ENCODE results near the gene ERICH4. TPM values are rescaled to one million over a fixed set of nuclear protein-coding genes. Genes with fewer than 3 reads are reported as not detected.

Gene ERICH4
- total RNA-seq, 1 experiment from 2014 or later: not detected

DNA sequence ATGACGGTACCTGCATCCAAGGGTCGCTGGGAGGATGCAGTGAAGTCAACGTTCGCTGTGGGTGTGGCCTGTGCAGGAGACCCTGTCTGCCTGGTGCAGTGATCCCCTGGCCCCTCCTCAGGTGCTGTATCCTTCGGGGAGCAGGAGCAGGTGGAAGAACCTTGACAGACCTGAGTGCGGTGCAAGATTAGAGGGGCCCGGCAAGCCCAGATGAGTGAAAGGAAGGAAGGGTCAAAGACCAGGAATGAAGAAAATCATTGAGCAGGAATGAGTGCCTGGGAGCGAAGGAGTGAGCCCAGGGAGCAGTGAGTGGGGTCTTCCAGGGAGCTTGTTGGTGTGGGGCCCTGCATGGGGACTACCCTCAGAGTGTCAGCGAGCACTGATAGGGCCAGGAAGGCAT, 28.5 kb upstream of the ERICH4 start:
- CTCF ChIA-PET: no interaction called here
- intact Hi-C loops (cut with micrococcal nuclease; ENCODE audit: unreplicated experiment): no loop called here

DNA sequence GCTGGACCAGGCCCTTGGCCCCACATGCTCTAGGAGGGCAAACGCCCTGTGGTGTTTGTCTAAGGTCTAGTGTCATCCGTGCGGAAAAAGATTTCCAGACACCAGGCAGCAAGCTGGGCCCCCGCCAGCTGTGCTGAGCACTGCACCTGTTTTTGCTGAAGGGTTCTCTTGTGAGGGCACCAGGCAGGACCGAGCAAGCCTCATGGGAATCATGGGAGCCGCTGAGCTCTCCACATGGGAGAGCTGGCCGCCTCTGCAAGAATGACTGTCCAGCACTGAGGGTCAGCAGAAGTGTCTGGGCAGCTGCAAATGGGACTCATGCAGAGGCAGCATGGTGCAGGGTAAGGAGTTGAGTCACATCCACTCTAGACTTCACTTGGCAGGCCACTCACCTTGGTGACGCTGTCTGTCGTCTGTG, 27.8 kb upstream of the ERICH4 start:
- no TSS peak for BruUV-seq (replicated peaks)
- DNase-seq: no peak
- Mint-ChIP-seq H3K9me3 (ENCODE audit: low read depth, unreplicated experiment) (no peaks in the 10 kb centered on the region), H3K4me1 (ENCODE audit: low read depth, unreplicated experiment) (peaks cover 2% of the 10 kb centered on the region), H3K36me3 (ENCODE audit: insufficient read depth, unreplicated experiment) (peaks cover 19% of the 10 kb centered on the region), H3K4me3 (ENCODE audit: low read depth, unreplicated experiment) (no peak overlapping the region), H3K27me3 (ENCODE audit: unreplicated experiment) (no peaks in the 10 kb centered on the region), H3K27ac (ENCODE audit: unreplicated experiment) (no peak overlapping the region)
- intact Hi-C loops (cut with micrococcal nuclease; ENCODE audit: unreplicated experiment): no loop called here
- TF ChIP-seq, protein P1, sequence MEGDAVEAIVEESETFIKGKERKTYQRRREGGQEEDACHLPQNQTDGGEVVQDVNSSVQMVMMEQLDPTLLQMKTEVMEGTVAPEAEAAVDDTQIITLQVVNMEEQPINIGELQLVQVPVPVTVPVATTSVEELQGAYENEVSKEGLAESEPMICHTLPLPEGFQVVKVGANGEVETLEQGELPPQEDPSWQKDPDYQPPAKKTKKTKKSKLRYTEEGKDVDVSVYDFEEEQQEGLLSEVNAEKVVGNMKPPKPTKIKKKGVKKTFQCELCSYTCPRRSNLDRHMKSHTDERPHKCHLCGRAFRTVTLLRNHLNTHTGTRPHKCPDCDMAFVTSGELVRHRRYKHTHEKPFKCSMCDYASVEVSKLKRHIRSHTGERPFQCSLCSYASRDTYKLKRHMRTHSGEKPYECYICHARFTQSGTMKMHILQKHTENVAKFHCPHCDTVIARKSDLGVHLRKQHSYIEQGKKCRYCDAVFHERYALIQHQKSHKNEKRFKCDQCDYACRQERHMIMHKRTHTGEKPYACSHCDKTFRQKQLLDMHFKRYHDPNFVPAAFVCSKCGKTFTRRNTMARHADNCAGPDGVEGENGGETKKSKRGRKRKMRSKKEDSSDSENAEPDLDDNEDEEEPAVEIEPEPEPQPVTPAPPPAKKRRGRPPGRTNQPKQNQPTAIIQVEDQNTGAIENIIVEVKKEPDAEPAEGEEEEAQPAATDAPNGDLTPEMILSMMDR (IDR thresholded peaks at IDR 0.05; ENCODE audit: unreplicated experiment): no peak
- CTCF ChIA-PET: no interaction called here

More for the DNA sequence above, 28.5 kb upstream of the ERICH4 start:
- peaks cover 13% of the 10 kb centered on the region for H3K36me3 Mint-ChIP-seq (ENCODE audit: insufficient read depth, unreplicated experiment)
- BruUV-seq (replicated peaks): no TSS peak
- H3K27me3 Mint-ChIP-seq (ENCODE audit: unreplicated experiment): no peaks in the 10 kb centered on the region
- H3K9me3 Mint-ChIP-seq (ENCODE audit: low read depth, unreplicated experiment): no peaks in the 10 kb centered on the region
- H3K4me3 Mint-ChIP-seq (ENCODE audit: low read depth, unreplicated experiment): no peak overlapping the region
- TF ChIP-seq, protein P1 (IDR thresholded peaks at IDR 0.05; ENCODE audit: unreplicated experiment): no peak
- no peak for DNase-seq
- H3K27ac Mint-ChIP-seq (ENCODE audit: unreplicated experiment): no peak overlapping the region
- peaks cover 9% of the 10 kb centered on the region for H3K4me1 Mint-ChIP-seq (ENCODE audit: low read depth, unreplicated experiment)

DNA sequence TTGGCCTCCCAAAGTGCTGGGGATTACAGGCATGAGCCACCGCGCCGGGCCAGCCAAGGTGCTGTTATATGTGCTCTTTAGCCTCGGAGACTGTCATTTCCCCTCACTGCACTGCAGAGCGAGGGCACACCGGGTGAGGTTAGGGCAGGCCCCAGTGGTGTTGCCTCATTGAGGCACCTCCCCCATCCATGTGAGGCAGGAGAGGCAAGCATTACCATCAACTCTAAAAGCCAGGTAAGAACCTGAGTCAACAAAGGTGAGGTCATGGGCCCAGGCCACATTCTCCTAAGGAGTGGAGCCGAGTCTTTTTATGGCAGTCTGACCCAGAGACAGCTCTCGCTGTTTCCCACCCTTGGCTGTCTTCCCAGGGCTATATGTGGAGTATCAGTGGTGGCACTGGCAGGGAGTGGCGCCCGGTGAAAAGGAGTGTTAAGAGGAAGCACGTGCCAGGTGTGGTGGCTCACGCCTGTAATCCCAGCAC, 26.7 kb upstream of the ERICH4 start:
- Mint-ChIP-seq H3K36me3 (ENCODE audit: insufficient read depth, unreplicated experiment) (peaks cover 26% of the 10 kb centered on the region), H3K9me3 (ENCODE audit: low read depth, unreplicated experiment) (no peaks in the 10 kb centered on the region), H3K27ac (ENCODE audit: unreplicated experiment) (no peak overlapping the region), H3K4me1 (ENCODE audit: low read depth, unreplicated experiment) (no peaks in the 10 kb centered on the region), H3K27me3 (ENCODE audit: unreplicated experiment) (no peaks in the 10 kb centered on the region), H3K4me3 (ENCODE audit: low read depth, unreplicated experiment) (no peak overlapping the region)
- CTCF ChIA-PET: no interaction called here
- TF ChIP-seq, protein P1 (IDR thresholded peaks at IDR 0.05; ENCODE audit: unreplicated experiment): no peak
- intact Hi-C loops (cut with micrococcal nuclease; ENCODE audit: unreplicated experiment): no loop called here
- no TSS peak for BruUV-seq (replicated peaks)
- no peak for DNase-seq

DNA sequence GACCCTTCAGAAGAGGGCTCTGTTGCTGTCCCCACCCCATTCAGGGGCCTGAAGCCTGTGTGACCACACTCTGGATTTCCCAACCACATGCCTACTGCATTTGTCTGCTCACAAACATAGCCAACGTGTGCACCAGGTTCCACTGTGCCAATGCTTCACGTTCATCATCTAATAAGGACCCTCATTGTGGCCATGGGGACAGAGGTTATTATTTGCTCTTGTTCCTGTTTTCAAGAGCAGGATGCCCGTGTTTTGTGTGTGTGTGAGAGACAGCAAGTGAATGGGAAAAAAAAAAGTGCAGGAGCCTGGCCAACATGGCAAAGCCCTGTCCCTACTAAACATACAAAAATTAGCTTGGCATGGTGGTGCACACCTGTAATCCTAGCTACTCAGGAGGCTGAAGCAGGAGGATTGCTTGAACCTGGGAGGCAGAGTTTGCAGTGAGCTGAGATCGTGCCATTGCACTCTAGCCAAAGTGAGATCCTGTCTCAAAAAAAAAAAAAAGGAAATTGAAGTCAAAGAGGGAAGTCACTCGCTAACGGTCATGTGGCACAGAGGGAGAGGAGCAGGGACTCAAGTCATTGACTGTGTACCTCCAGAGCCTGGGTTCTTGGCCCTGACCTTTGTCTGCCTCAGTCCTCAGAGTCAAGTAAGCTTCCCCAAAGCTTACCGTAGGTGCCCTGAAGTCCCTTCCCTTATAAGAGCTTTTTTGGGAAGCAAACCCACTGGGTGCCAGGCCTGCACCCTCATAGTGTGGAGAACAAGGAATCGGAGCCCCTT, 22.7 kb upstream of the ERICH4 start:
- H3K4me1 Mint-ChIP-seq (ENCODE audit: low read depth, unreplicated experiment): no peaks in the 10 kb centered on the region
- DNase-seq: no peak
- CTCF ChIA-PET: interaction anchor here (0.6 to 0.7 kb wide), 2 partner anchors 229 to 687 kb away, joined by 4 read pairs; no protein-coding TSS in a partner anchor
- H3K27me3 Mint-ChIP-seq (ENCODE audit: unreplicated experiment): no peaks in the 10 kb centered on the region
- H3K36me3 Mint-ChIP-seq (ENCODE audit: insufficient read depth, unreplicated experiment): peaks cover 35% of the 10 kb centered on the region
- no peak overlapping the region for H3K27ac Mint-ChIP-seq (ENCODE audit: unreplicated experiment)
- H3K9me3 Mint-ChIP-seq (ENCODE audit: low read depth, unreplicated experiment): no peaks in the 10 kb centered on the region
- TF ChIP-seq, protein P1 (IDR thresholded peaks at IDR 0.05; ENCODE audit: unreplicated experiment): no peak
- no TSS peak for BruUV-seq (replicated peaks)
- H3K4me3 Mint-ChIP-seq (ENCODE audit: low read depth, unreplicated experiment): no peak overlapping the region
- intact Hi-C loops (cut with micrococcal nuclease; ENCODE audit: unreplicated experiment): no loop called here

Data from Calu3 (cell line).